ENCODE measurements around the gene TRAF7.

TRAF7 gene

GRCh38 chr16:2210009-2210332, 54.4 kb downstream of the TRAF7 start:
- no peak for DNase-seq (ENCODE audit: low spot score)
- TF ChIP-seq CTCF (IDR thresholded peaks at IDR 0.05; ENCODE audit: extremely low read depth, missing control alignments) = no peak

GRCh38 chr16:2210386-2211365, 55.1 kb downstream of the TRAF7 start, which contains the start of gene BRICD5:
Gene BRICD5 (minus strand): TSS chr16:2210863. CDS start chr16:2210833, 30 bp downstream.
- DNase-seq (ENCODE audit: low spot score) = no peak
- no peak for TF ChIP-seq CTCF (IDR thresholded peaks at IDR 0.05; ENCODE audit: extremely low read depth, missing control alignments)

- DNase-seq (ENCODE audit: low spot score) = no peak
- TF ChIP-seq CTCF (IDR thresholded peaks at IDR 0.05; ENCODE audit: extremely low read depth, missing control alignments) = no peak
These were observed 56.4 kb downstream of the TRAF7 start for GRCh38 chr16:2211923-2212347.

GRCh38 chr16:2212362-2213324, 57.1 kb downstream of the TRAF7 start:
- TF ChIP-seq CTCF (IDR thresholded peaks at IDR 0.05; ENCODE audit: extremely low read depth, missing control alignments) = no peak
- DNase-seq (ENCODE audit: low spot score) = no peak

GRCh38 chr16:2213817-2214718, 58.5 kb downstream of the TRAF7 start:
- DNase-seq (ENCODE audit: low spot score) = no peak
- no peak for TF ChIP-seq CTCF (IDR thresholded peaks at IDR 0.05; ENCODE audit: extremely low read depth, missing control alignments)

GRCh38 chr16:2214719-2214968, 59.1 kb downstream of the TRAF7 start, which contains the start of gene PGP:
Gene PGP (minus strand): TSS chr16:2214840. CDS start chr16:2214777, 63 bp downstream.
- TF ChIP-seq CTCF (IDR thresholded peaks at IDR 0.05; ENCODE audit: extremely low read depth, missing control alignments) = no peak
- no peak for DNase-seq (ENCODE audit: low spot score)

All from GM20000 (cell line).